ENCODE measurements around the gene TAF15. TPM values are rescaled to one million over a fixed set of nuclear protein-coding genes. Genes with fewer than 3 reads are reported as not detected.

The TAF15 gene
- total RNA-seq, 2 donors from 2014 or later = 25.7 to 31.7 TPM

- peaks cover 0 to 4% of the 10 kb centered on the region in 2 donors for H3K4me1 ChIP-seq
- no peak for TF ChIP-seq CTCF (IDR thresholded peaks at IDR 0.05)
- H3K27me3 ChIP-seq = no peaks in the 10 kb centered on the region
- no peak overlapping the region for H3K27ac ChIP-seq
- H3K36me3 ChIP-seq = no peaks in the 10 kb centered on the region
- H3K4me3 ChIP-seq = no peak overlapping the region
- DNase-seq (ENCODE audit: low spot score) = no peak
- H3K9me3 ChIP-seq = no peaks in the 10 kb centered on the region
Observed at GRCh38 chr17:35867574-35867973, 58.3 kb downstream of the TAF15 start.

- Histone ChIP-seq H3K4me3 (no peak within 1 kb of the TSS), H3K4me1 (peaks cover 0 to 4% of the 10 kb centered on the region in 2 donors), H3K36me3 (no peaks in the 10 kb centered on the region), H3K9me3 (no peaks in the 10 kb centered on the region), H3K27me3 (no peaks in the 10 kb centered on the region), H3K27ac (no peak within 1 kb of the TSS)
- no peak for TF ChIP-seq CTCF (IDR thresholded peaks at IDR 0.05)
- no peak for DNase-seq (ENCODE audit: low spot score)
Observed at GRCh38 chr17:35868737-35869136, 59.5 kb downstream of the TAF15 start, which contains the start of gene HEATR9. TSS of gene HEATR9 (minus strand) at chr17:35868891. CDS start at chr17:35868742, 149 bp downstream.

GRCh38 chr17:35870906-35871819, 61.9 kb downstream of the TAF15 start:
- Histone ChIP-seq H3K4me3 (no peak overlapping the region), H3K27ac (no peak overlapping the region), H3K4me1 (peaks cover 0 to 4% of the 10 kb centered on the region in 2 donors), H3K9me3 (no peaks in the 10 kb centered on the region), H3K36me3 (no peaks in the 10 kb centered on the region), H3K27me3 (no peaks in the 10 kb centered on the region)
- DNase-seq (ENCODE audit: low spot score) = no peak
- TF ChIP-seq CTCF (IDR thresholded peaks at IDR 0.05) = no peak

GRCh38 chr17:35872196-35872980, 63.1 kb downstream of the TAF15 start:
- no peak for TF ChIP-seq CTCF (IDR thresholded peaks at IDR 0.05)
- Histone ChIP-seq H3K36me3 (no peaks in the 10 kb centered on the region), H3K4me1 (no peaks in the 10 kb centered on the region), H3K4me3 (no peak overlapping the region), H3K27ac (no peak overlapping the region), H3K9me3 (no peaks in the 10 kb centered on the region), H3K27me3 (no peaks in the 10 kb centered on the region)
- no peak for DNase-seq (ENCODE audit: low spot score)

- H3K9me3 ChIP-seq = no peaks in the 10 kb centered on the region
- H3K4me1 ChIP-seq = no peaks in the 10 kb centered on the region
- no peak overlapping the region for H3K27ac ChIP-seq
- no peak for TF ChIP-seq CTCF (IDR thresholded peaks at IDR 0.05)
- no peak for DNase-seq (ENCODE audit: low spot score)
- H3K36me3 ChIP-seq = no peaks in the 10 kb centered on the region
- no peaks in the 10 kb centered on the region for H3K27me3 ChIP-seq
- no peak overlapping the region for H3K4me3 ChIP-seq
Observed at GRCh38 chr17:35875072-35875799, 66.0 kb downstream of the TAF15 start.

All from right atrium auricular region (tissue), 2 donors.